DOHH2 (cell line): Measurements from ENCODE around the gene BCAS1.

ENCODE experiments used
- CTCF ChIP-seq: fragments of 200-600 bp; sonication (generic); IDR thresholded peaks from one replicate; pipeline ENCODE4 v1.5.1; 2014; ENCODE audit warnings: antibody characterized with exemption, mild to moderate bottlenecking, low read depth, low read length; ENCODE audit not compliant: poor library complexity, severe bottlenecking
- EZH2phosphoT487 ChIP-seq: fragments of 200-600 bp; sonication (generic); IDR thresholded peaks from 2 replicates; pipeline ENCODE4 v1.6.1; 2017; ENCODE audit warnings: borderline replicate concordance, mild to moderate bottlenecking, antibody characterized with exemption, low read length, moderate library complexity, mixed read lengths

DNA sequence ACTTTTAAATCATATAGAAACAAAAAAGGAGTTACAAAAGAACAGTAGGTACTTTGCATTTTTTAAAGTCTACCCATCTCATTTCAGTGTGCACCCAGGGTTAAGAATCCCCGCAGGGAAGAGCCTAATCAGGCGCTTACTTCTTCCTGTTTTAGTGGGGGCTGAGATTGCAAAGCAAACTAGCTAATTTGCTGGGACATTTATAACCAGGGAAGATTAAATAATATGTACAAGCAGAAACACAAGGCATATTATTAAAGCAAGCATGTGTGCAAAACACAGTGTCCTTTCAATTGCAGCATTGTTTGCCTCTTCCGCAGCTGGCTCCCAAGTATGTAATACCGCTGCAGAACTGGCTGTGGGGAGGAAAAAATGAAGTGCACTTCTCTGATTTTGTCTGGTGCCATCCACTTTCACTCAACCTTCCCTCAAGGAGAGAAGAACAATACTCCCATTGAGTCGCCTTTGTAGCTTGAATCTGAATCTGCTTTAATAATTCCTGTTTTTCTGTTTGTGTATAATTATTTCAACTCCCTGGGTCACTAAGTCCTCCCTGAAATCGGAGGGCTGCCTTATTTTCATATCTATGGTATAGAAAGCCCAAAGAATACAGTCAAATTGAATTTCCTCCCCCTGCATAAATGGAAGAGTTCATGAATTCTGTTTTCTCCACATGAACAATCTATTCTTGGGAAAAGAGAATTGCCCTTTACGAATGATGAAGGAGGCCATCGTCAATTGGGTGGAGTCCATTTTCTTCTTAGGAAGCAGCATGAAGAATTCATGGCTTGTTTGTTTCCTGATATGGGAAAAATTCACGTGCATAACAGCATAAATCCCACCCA lies 23.3 kb upstream of the BCAS1 start:
- TF ChIP-seq CTCF (no peak), EZH2phosphoT487 (no peak)
